Neural cell (in vitro differentiated cells): Measurements from ENCODE around the gene CASTOR1.

Experiments
- EP300 ChIP-seq: fragments of 450-650 bp; conservative IDR thresholded peaks from 2 replicates; pipeline ENCODE4 v1.6.1; 2014; ENCODE audit warnings: antibody characterized with exemption, mild to moderate bottlenecking, moderate library complexity; ENCODE audit not compliant: poor library complexity, severe bottlenecking
- EZH2 ChIP-seq: fragments of 200-600, 300-800 bp; shearing (Covaris generic), sonication (generic); IDR thresholded peaks from 2 replicates; pipeline ENCODE4 v1.6.1; 2014; ENCODE audit warnings: antibody characterized with exemption, low read length, borderline replicate concordance, mild to moderate bottlenecking; ENCODE audit not compliant: insufficient read depth, poor library complexity, severe bottlenecking
- POLR2AphosphoS5 ChIP-seq: IDR thresholded peaks from 2 replicates; pipeline ENCODE4 v1.6.1; 2012
- RAD21 ChIP-seq: fragments of 450-650 bp; conservative IDR thresholded peaks from 2 replicates; pipeline ENCODE4 v1.6.1; 2014; ENCODE audit warnings: antibody characterized with exemption, mild to moderate bottlenecking, moderate library complexity
- SMC3 ChIP-seq: fragments of 450-650 bp; conservative IDR thresholded peaks from 2 replicates; pipeline ENCODE4 v1.6.1; 2014; ENCODE audit warnings: antibody characterized with exemption, mild to moderate bottlenecking, moderate library complexity; ENCODE audit not compliant: poor library complexity
- TAF1 ChIP-seq: IDR thresholded peaks from 2 replicates; pipeline ENCODE4 v1.6.1; 2012; ENCODE audit warnings: low read depth
- TF ChIP-seq, protein P1 (sequence below): fragments of 450-650 bp; IDR thresholded peaks from 2 replicates; pipeline ENCODE4 v1.5.1; 2014; ENCODE audit warnings: antibody characterized with exemption, mild to moderate bottlenecking, moderate library complexity; ENCODE audit not compliant: poor library complexity, severe bottlenecking
- TF ChIP-seq, protein P2 (sequence below): IDR thresholded peaks from 2 replicates; pipeline ENCODE4 v1.6.1; 2012; ENCODE audit warnings: borderline replicate concordance

DNA sequence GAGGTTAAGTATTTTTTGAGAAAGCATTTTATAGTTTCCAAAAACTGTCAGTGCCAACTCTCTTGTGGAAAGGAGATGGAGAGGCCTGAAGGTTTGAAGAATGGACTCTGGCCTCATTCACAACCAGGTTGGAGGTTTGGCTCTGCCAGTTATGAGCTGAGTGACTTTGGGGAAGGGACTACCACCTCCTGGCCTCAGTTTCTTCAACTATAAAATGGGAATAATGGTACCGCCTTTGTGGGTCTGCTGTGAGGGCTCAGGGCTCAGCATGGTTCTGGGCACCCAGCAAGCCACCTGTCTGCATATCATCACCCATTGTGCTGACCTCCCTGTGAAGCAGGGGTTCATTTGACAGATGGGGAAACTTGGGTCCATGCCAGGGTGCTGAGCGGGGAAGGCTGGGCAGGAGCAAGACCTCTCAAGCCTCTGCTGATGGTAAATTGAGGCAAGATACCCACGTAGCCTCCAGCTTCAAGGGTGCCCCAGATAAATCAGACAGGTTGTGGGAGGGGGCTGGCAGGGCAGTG, 39.2 kb downstream of the CASTOR1 start:
- TF ChIP-seq, protein P1, sequence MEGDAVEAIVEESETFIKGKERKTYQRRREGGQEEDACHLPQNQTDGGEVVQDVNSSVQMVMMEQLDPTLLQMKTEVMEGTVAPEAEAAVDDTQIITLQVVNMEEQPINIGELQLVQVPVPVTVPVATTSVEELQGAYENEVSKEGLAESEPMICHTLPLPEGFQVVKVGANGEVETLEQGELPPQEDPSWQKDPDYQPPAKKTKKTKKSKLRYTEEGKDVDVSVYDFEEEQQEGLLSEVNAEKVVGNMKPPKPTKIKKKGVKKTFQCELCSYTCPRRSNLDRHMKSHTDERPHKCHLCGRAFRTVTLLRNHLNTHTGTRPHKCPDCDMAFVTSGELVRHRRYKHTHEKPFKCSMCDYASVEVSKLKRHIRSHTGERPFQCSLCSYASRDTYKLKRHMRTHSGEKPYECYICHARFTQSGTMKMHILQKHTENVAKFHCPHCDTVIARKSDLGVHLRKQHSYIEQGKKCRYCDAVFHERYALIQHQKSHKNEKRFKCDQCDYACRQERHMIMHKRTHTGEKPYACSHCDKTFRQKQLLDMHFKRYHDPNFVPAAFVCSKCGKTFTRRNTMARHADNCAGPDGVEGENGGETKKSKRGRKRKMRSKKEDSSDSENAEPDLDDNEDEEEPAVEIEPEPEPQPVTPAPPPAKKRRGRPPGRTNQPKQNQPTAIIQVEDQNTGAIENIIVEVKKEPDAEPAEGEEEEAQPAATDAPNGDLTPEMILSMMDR, result no peak
- TF ChIP-seq RAD21, result no peak
- TF ChIP-seq, protein P2, sequence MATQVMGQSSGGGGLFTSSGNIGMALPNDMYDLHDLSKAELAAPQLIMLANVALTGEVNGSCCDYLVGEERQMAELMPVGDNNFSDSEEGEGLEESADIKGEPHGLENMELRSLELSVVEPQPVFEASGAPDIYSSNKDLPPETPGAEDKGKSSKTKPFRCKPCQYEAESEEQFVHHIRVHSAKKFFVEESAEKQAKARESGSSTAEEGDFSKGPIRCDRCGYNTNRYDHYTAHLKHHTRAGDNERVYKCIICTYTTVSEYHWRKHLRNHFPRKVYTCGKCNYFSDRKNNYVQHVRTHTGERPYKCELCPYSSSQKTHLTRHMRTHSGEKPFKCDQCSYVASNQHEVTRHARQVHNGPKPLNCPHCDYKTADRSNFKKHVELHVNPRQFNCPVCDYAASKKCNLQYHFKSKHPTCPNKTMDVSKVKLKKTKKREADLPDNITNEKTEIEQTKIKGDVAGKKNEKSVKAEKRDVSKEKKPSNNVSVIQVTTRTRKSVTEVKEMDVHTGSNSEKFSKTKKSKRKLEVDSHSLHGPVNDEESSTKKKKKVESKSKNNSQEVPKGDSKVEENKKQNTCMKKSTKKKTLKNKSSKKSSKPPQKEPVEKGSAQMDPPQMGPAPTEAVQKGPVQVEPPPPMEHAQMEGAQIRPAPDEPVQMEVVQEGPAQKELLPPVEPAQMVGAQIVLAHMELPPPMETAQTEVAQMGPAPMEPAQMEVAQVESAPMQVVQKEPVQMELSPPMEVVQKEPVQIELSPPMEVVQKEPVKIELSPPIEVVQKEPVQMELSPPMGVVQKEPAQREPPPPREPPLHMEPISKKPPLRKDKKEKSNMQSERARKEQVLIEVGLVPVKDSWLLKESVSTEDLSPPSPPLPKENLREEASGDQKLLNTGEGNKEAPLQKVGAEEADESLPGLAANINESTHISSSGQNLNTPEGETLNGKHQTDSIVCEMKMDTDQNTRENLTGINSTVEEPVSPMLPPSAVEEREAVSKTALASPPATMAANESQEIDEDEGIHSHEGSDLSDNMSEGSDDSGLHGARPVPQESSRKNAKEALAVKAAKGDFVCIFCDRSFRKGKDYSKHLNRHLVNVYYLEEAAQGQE, result no peak
- TF ChIP-seq EP300, result no peak
- TF ChIP-seq TAF1, result no peak
- no peak for TF ChIP-seq POLR2AphosphoS5
- TF ChIP-seq EZH2, result no peak
- TF ChIP-seq SMC3, result no peak
